K562 (cell line): Measurements from ENCODE around the gene RBMS1. TPM values are rescaled to one million over a fixed set of nuclear protein-coding genes. Genes with fewer than 3 reads are reported as not detected.

Experiments
- ATAC-seq: fragments of 200-7000 bp; cut with Tn5 transposase; 3 replicates; pipeline ENCODE4 v1.9.1; 2020; ENCODE audit warnings: moderate library complexity
- BruUV-seq: library from RNA; stranded (reverse); fragments of 400-500 nt; replicated peaks from 2 replicates; lab custom pipeline; 2021; lab: Mats Ljungman, UMichigan
- CTCF ChIA-PET: fragments of 300-600 bp; formaldehyde crosslinking; extraction: SDS; loops from one replicate; lab custom pipeline; 2021; ENCODE audit warnings: low intra/inter-chr PET ratio; lab: Yijun Ruan, JAX
- POLR2A ChIA-PET: fragments of 300-600, 350-650 bp; sonication (Branson Sonifier 250); formaldehyde crosslinking; extraction: SDS; loops from one replicate; lab custom pipeline; 2021; ENCODE audit warnings: antibody characterized with exemption, inconsistent platforms; lab: Yijun Ruan, JAX
- DNase-seq, 4 experiments: peaks; one replicate each; pipeline versions ENCODE4 v3.0.0 to v3.0.0-alpha.2; 2011 to 2018; ENCODE audit warnings: low spot score in 3 of 4, mixed read lengths in 3 of 4; ENCODE audit errors: extremely low read depth in 1 of 4
- FAIRE-seq: peaks from 2 replicates; lab custom pipeline; 2011; peaks lifted over from hg19 to GRCh38; lab: Jason Lieb, UNC
- H2AFZ ChIP-seq: 2 replicates; pipeline ENCODE4 v1.6.0; 2011; ENCODE audit warnings: low read depth, low read length, control low read depth, inconsistent platforms
- H3K27ac ChIP-seq: fragments of 200-600 bp; 3 replicates; pipeline ENCODE4 v1.8.0; 2011; ENCODE audit warnings: low read depth, mild to moderate bottlenecking, control low read depth, inconsistent platforms, low read length, moderate library complexity, mixed read lengths; ENCODE audit errors: extremely low read depth
- H3K27me3 ChIP-seq, 2 experiments: fragments of 300-600 bp in 1 of 2; 2 replicates in 1 of 2; 3 replicates in 1 of 2; pipeline versions ENCODE4 v1.6.0 to v1.8.0; 2011; ENCODE audit warnings: inconsistent platforms in 2 of 2, low read length in 2 of 2, mild to moderate bottlenecking in 1 of 2, mixed read lengths in 1 of 2, moderate library complexity in 1 of 2; ENCODE audit not compliant: control insufficient read depth in 2 of 2, insufficient read depth in 2 of 2
- H3K36me3 ChIP-seq: fragments of 300-600 bp; 3 replicates; pipeline ENCODE4 v1.8.0; 2011; ENCODE audit warnings: mild to moderate bottlenecking, low read length, inconsistent platforms; ENCODE audit not compliant: control insufficient read depth, insufficient read depth
- H3K4me1 ChIP-seq, 2 experiments: fragments of 200-600 bp in 1 of 2; replicated peaks in 1 of 2; 2 replicates in 1 of 2; 3 replicates in 1 of 2; pipeline versions ENCODE4 v1.5.1 to v1.8.0; 2011; ENCODE audit warnings: inconsistent platforms in 2 of 2, low read length in 2 of 2, mild to moderate bottlenecking in 1 of 2, mixed read lengths in 1 of 2, moderate library complexity in 1 of 2; ENCODE audit not compliant: control insufficient read depth in 2 of 2, insufficient read depth in 2 of 2
- H3K4me2 ChIP-seq: 2 replicates; pipeline ENCODE4 v1.6.1; 2011; ENCODE audit warnings: low read length, control low read depth, inconsistent platforms, mixed read lengths; ENCODE audit not compliant: insufficient read depth
- H3K4me3 ChIP-seq: fragments of 200-600 bp; sonication (generic), shearing (Covaris generic); 2 replicates; pipeline ENCODE4 v1.5.1; 2016; ENCODE audit warnings: control low read depth, inconsistent platforms
- H3K79me2 ChIP-seq: fragments of 200-600 bp; 3 replicates; pipeline ENCODE4 v1.8.0; 2011; ENCODE audit warnings: low read length, inconsistent platforms; ENCODE audit not compliant: control insufficient read depth, insufficient read depth
- H3K9ac ChIP-seq, 2 experiments: 2 replicates each; pipeline versions ENCODE4 v1.6.0 to v1.6.1; 2011; ENCODE audit warnings: low read depth in 2 of 2, low read length in 2 of 2, control low read depth in 1 of 2, inconsistent platforms in 1 of 2, mild to moderate bottlenecking in 1 of 2, mixed read lengths in 1 of 2; ENCODE audit not compliant: insufficient read depth in 1 of 2
- H3K9me1 ChIP-seq: one replicate; pipeline ENCODE4 v1.6.0; 2011; ENCODE audit warnings: inconsistent platforms, mild to moderate bottlenecking, low read length, moderate library complexity; ENCODE audit not compliant: control insufficient read depth, insufficient read depth
- H3K9me3 ChIP-seq: replicated peaks from 2 replicates; pipeline ENCODE4 v1.5.1; 2011; ENCODE audit warnings: low read depth, low read length, inconsistent platforms; ENCODE audit not compliant: control insufficient read depth, insufficient read depth
- H4K20me1 ChIP-seq: replicated peaks from 2 replicates; pipeline ENCODE4 v1.6.1; 2011; ENCODE audit warnings: low read length, inconsistent platforms, mixed read lengths; ENCODE audit not compliant: control insufficient read depth, insufficient read depth
- KDM4B ChIP-seq, 2 experiments: fragments of 450-650 bp in 1 of 2; sonication (generic) in 1 of 2; IDR thresholded peaks; 2 replicates each; pipeline ENCODE4 v1.6.1; 2016 to 2017; ENCODE audit warnings: borderline replicate concordance in 2 of 2, antibody characterized with exemption in 1 of 2, low read depth in 1 of 2, mild to moderate bottlenecking in 1 of 2
- KLF6 ChIP-seq: fragments of 250-450 bp; sonication (Bioruptor Pico); IDR thresholded peaks from 2 replicates; pipeline ENCODE4 v1.4.0; 2020; ENCODE audit warnings: mild to moderate bottlenecking, moderate library complexity, borderline replicate concordance
- ZNF253 ChIP-seq: fragments of 250-450 bp; sonication (Bioruptor Pico); conservative IDR thresholded peaks from 2 replicates; pipeline ENCODE4 v1.6.1; 2021; ENCODE audit warnings: mild to moderate bottlenecking
- ZNF398 ChIP-seq: fragments of 250-450 bp; sonication (Bioruptor Pico); IDR thresholded peaks from 2 replicates; pipeline ENCODE4 v1.8.0; 2021; ENCODE audit warnings: moderate library complexity, mild to moderate bottlenecking, inconsistent platforms
- WGBS: fragments of 100-300 bp; shearing (Covaris generic); methylation state at CpG from one replicate; pipeline ENCODE4 v1.1.6; 2016; ENCODE audit warnings: low coverage, mixed read lengths; ENCODE audit not compliant: insufficient coverage; ENCODE audit errors: missing lambda C conversion rate; 5-methylcytosine and 5-hydroxymethylcytosine counted together
- in situ Hi-C: fragments of 300-500 bp; cut with MboI; formaldehyde crosslinking; loops from 4 replicates; pipeline ENCODE4 v1.15.0; 2018; ENCODE audit warnings: inconsistent platforms, mixed read lengths
- intact Hi-C: fragments of 100-400 bp; cut with micrococcal nuclease; formaldehyde crosslinking; loops from 2 replicates; pipeline ENCODE4 v1.14.2; 2022
- polyA plus RNA-seq, 8 experiments: library from polyadenylated mRNA; depleted of rRNA in 4 of 8; stranded (reverse) in 5 of 8; unstranded in 3 of 8; fragments of >200 nt; fragmentation: Nextera tagmentation in 2 of 8; fragmentation: Illumina TruSeq in 1 of 8; extraction: Ambion mirVana in 2 of 8; extraction: Trizol in 1 of 8; gene quantifications; 2 replicates each; pipeline versions ENCODE4 v1.2.1 to v1.2.3, GENCODE V29; 2011 to 2014; ENCODE audit warnings: inconsistent platforms in 1 of 8, missing spikeins in 1 of 8
- total RNA-seq, 7 experiments: library from RNA; depleted of rRNA in 6 of 7; stranded (reverse); fragments of >200 nt in 6 of 7; fragmentation: Illumina TruSeq in 2 of 7; extraction: Trizol in 2 of 7; gene quantifications; 2 replicates each; pipeline versions ENCODE4 v1.2.1 to v1.2.3, GENCODE V29; 2011 to 2021; ENCODE audit warnings: low replicate concordance in 1 of 7

RBMS1 gene
- total and polyA plus RNA-seq, 9 of the 15 experiments (the other 6 are each of a cell fraction or from before 2014, with no cell fraction given) = 0.04 to 0.31 (median 0.09) TPM; not detected in 6

GRCh38 chr2:160362018-160362417, 131.6 kb downstream of the RBMS1 start:
- DNase-seq = no peak
- H3K79me2 ChIP-seq = no peaks in the 10 kb centered on the region
- ChIA-PET CTCF (no interaction called here), POLR2A (no interaction called here)
- BruUV-seq = no TSS peak
- no peaks in the 10 kb centered on the region for H3K36me3 ChIP-seq
- intact Hi-C loops (no loop called here), in situ Hi-C loops (no loop called here)
- H3K9me3 ChIP-seq = no peaks in the 10 kb centered on the region
- no peak for FAIRE-seq
- H3K4me2 ChIP-seq = no peak overlapping the region
- H2AFZ ChIP-seq = no peak overlapping the region
- no peaks in the 10 kb centered on the region for H3K9me1 ChIP-seq
- H3K27ac ChIP-seq = no peak overlapping the region
- WGBS = 0% methylated on average over 4 of the region's 4 CpGs
- no peaks in the 10 kb centered on the region for H4K20me1 ChIP-seq
- no peak overlapping the region for H3K9ac ChIP-seq
- no peak overlapping the region for H3K4me3 ChIP-seq
- no peak for ATAC-seq
- H3K27me3 ChIP-seq = no peaks in the 10 kb centered on the region
- no peak for TF ChIP-seq KLF6
- TF ChIP-seq ZNF253 = no peak
- TF ChIP-seq KDM4B (IDR thresholded peaks at IDR 0.05; ENCODE audit: borderline replicate concordance in 2 of 2, low read depth in 1 of 2) = no peak
- no peak for TF ChIP-seq ZNF398 (CRISPR knock-in tag)
- TF ChIP-seq, all 486 proteins: peak for 0
- no peaks in the 10 kb centered on the region for H3K4me1 ChIP-seq
